IPS-20b (cell line): ENCODE results near the gene B9D1.

ENCODE experiments used
- H3K27ac ChIP-seq: one replicate; pipeline ENCODE4 v1.5.1; 2013; ENCODE audit warnings: low read length
- H3K27me3 ChIP-seq: 2 replicates; pipeline ENCODE4 v1.6.1; 2013; ENCODE audit warnings: mild to moderate bottlenecking, low read length, inconsistent platforms; ENCODE audit not compliant: insufficient read depth
- H3K36me3 ChIP-seq: 2 replicates; pipeline ENCODE4 v1.6.1; 2013; ENCODE audit warnings: low read depth, mild to moderate bottlenecking, inconsistent platforms, low read length, moderate library complexity; ENCODE audit not compliant: insufficient read depth
- H3K4me1 ChIP-seq: 2 replicates; pipeline ENCODE4 v1.6.1; 2013; ENCODE audit warnings: mild to moderate bottlenecking, control low read depth, inconsistent platforms, low read length, moderate library complexity; ENCODE audit not compliant: insufficient read depth
- H3K4me3 ChIP-seq: 2 replicates; pipeline ENCODE4 v1.5.1; 2013; ENCODE audit warnings: mild to moderate bottlenecking, low read length, inconsistent platforms
- H3K9ac ChIP-seq: 2 replicates; pipeline ENCODE4 v1.6.1; 2013; ENCODE audit warnings: low read depth, mild to moderate bottlenecking, inconsistent platforms, low read length, moderate library complexity
- H3K9me3 ChIP-seq: 2 replicates; pipeline ENCODE4 v1.6.1; 2013; ENCODE audit warnings: mild to moderate bottlenecking, low read depth, low read length, inconsistent platforms; ENCODE audit not compliant: insufficient read depth

The B9D1 gene

GRCh38 chr17:19379361-19380065 is 17.0 kb upstream of the B9D1 start:
- Histone ChIP-seq H3K27ac (no peak overlapping the region), H3K9ac (peak overlapping the region; percentile 85; the same call in 1 of the 2 replicates), H3K27me3 (no peaks in the 10 kb centered on the region), H3K4me1 (no peaks in the 10 kb centered on the region; the same call in 1 of the 2 replicates), H3K9me3 (no peaks in the 10 kb centered on the region), H3K4me3 (peak overlapping the region; percentile 78), H3K36me3 (peaks cover 50% of the 10 kb centered on the region)

- H3K4me3 ChIP-seq, result peak within 1 kb of the TSS; percentile 78
- H3K4me1 ChIP-seq, result no peaks in the 10 kb centered on the region; the same call in 1 of the 2 replicates
- H3K9ac ChIP-seq, result peak within 1 kb of the TSS; percentile 85
- H3K36me3 ChIP-seq, result peaks cover 42% of the 10 kb centered on the region
- H3K9me3 ChIP-seq, result no peaks in the 10 kb centered on the region
- no peaks in the 10 kb centered on the region for H3K27me3 ChIP-seq
- H3K27ac ChIP-seq, result peak within 1 kb of the TSS; percentile 63
Measured at GRCh38 chr17:19378416-19379360, 16.2 kb upstream of the B9D1 start, which contains the start of gene MAPK7. Gene MAPK7 (plus strand): TSS chr17:19378498. CDS start chr17:19378901, 403 bp downstream.

- H3K27ac ChIP-seq, result peak overlapping the region; percentile 63
- no peaks in the 10 kb centered on the region for H3K9me3 ChIP-seq
- peaks cover 34% of the 10 kb centered on the region for H3K36me3 ChIP-seq
- H3K4me3 ChIP-seq, result peak overlapping the region; percentile 78
- no peaks in the 10 kb centered on the region; the same call in 1 of the 2 replicates for H3K4me1 ChIP-seq
- peak overlapping the region; percentile 85 for H3K9ac ChIP-seq
- no peaks in the 10 kb centered on the region for H3K27me3 ChIP-seq
Measured at GRCh38 chr17:19377602-19378415, 15.3 kb upstream of the B9D1 start.

- no peaks in the 10 kb centered on the region for H3K27me3 ChIP-seq
- H3K4me1 ChIP-seq, result no peaks in the 10 kb centered on the region; the same call in 1 of the 2 replicates
- no peaks in the 10 kb centered on the region for H3K9me3 ChIP-seq
- peak overlapping the region; percentile 78 for H3K4me3 ChIP-seq
- H3K36me3 ChIP-seq, result peaks cover 25% of the 10 kb centered on the region
- peak overlapping the region; percentile 85 for H3K9ac ChIP-seq
- H3K27ac ChIP-seq, result no peak overlapping the region
Measured at GRCh38 chr17:19376811-19377210, 14.3 kb upstream of the B9D1 start.

GRCh38 chr17:19375732-19376131 is 13.2 kb upstream of the B9D1 start:
- Histone ChIP-seq H3K27ac (no peak overlapping the region), H3K27me3 (no peaks in the 10 kb centered on the region), H3K9ac (no peak overlapping the region), H3K4me1 (no peaks in the 10 kb centered on the region; the same call in 1 of the 2 replicates), H3K4me3 (no peak overlapping the region), H3K9me3 (no peaks in the 10 kb centered on the region), H3K36me3 (peaks cover 14% of the 10 kb centered on the region)

GRCh38 chr17:19374136-19374535 is 11.6 kb upstream of the B9D1 start:
- Histone ChIP-seq H3K4me1 (no peaks in the 10 kb centered on the region; the same call in 1 of the 2 replicates), H3K9ac (no peak overlapping the region), H3K4me3 (no peak overlapping the region), H3K27me3 (no peaks in the 10 kb centered on the region), H3K27ac (no peak overlapping the region), H3K36me3 (no peaks in the 10 kb centered on the region), H3K9me3 (no peaks in the 10 kb centered on the region)

GRCh38 chr17:19372866-19373504 is 10.5 kb upstream of the B9D1 start:
- no peaks in the 10 kb centered on the region for H3K9me3 ChIP-seq
- H3K27me3 ChIP-seq, result no peaks in the 10 kb centered on the region
- no peak overlapping the region for H3K4me3 ChIP-seq
- H3K36me3 ChIP-seq, result no peaks in the 10 kb centered on the region
- no peak overlapping the region for H3K27ac ChIP-seq
- H3K9ac ChIP-seq, result no peak overlapping the region
- no peaks in the 10 kb centered on the region; the same call in 1 of the 2 replicates for H3K4me1 ChIP-seq

- no peaks in the 10 kb centered on the region for H3K27me3 ChIP-seq
- H3K4me1 ChIP-seq, result no peaks in the 10 kb centered on the region; the same call in 1 of the 2 replicates
- H3K9me3 ChIP-seq, result no peaks in the 10 kb centered on the region
- H3K4me3 ChIP-seq, result no peak overlapping the region
- H3K9ac ChIP-seq, result no peak overlapping the region
- H3K36me3 ChIP-seq, result no peaks in the 10 kb centered on the region
- no peak overlapping the region for H3K27ac ChIP-seq
Measured at GRCh38 chr17:19372439-19372838, 9.9 kb upstream of the B9D1 start.

GRCh38 chr17:19372011-19372370 is 9.5 kb upstream of the B9D1 start:
- Histone ChIP-seq H3K4me3 (no peak overlapping the region), H3K27ac (no peak overlapping the region)

GRCh38 chr17:19371259-19372010 is 8.9 kb upstream of the B9D1 start:
- no peaks in the 10 kb centered on the region for H3K4me1 ChIP-seq
- H3K9ac ChIP-seq, result no peak overlapping the region
- H3K36me3 ChIP-seq, result no peaks in the 10 kb centered on the region
- no peak overlapping the region for H3K27ac ChIP-seq
- no peak overlapping the region for H3K4me3 ChIP-seq
- H3K9me3 ChIP-seq, result no peaks in the 10 kb centered on the region
- no peaks in the 10 kb centered on the region for H3K27me3 ChIP-seq

More at GRCh38 chr17:19372011-19372370, 9.5 kb upstream of the B9D1 start:
- no peak overlapping the region for H3K9ac ChIP-seq
- H3K27me3 ChIP-seq, result no peaks in the 10 kb centered on the region
- no peaks in the 10 kb centered on the region for H3K9me3 ChIP-seq
- H3K4me1 ChIP-seq, result no peaks in the 10 kb centered on the region; the same call in 1 of the 2 replicates
- H3K36me3 ChIP-seq, result no peaks in the 10 kb centered on the region
